H9 (cell line): ENCODE data around the gene VSIG2. TPM values are rescaled to one million over a fixed set of nuclear protein-coding genes. Genes with fewer than 3 reads are reported as not detected.

Experiments used
- DNase-seq: peaks from one replicate; pipeline ENCODE4 v3.0.0-alpha.2; 2017
- H2AFZ ChIP-seq: one replicate; pipeline ENCODE4 v1.6.1; 2013; ENCODE audit warnings: mild to moderate bottlenecking, low read length, control low read depth, moderate library complexity
- H2AK5ac ChIP-seq: 2 replicates; pipeline ENCODE4 v1.6.1; 2013; ENCODE audit warnings: low read length, control low read depth, mixed read lengths; ENCODE audit not compliant: insufficient read length
- H2BK120ac ChIP-seq: one replicate; pipeline ENCODE4 v1.6.1; 2013; ENCODE audit warnings: low read depth, mild to moderate bottlenecking, low read length, control low read depth, inconsistent platforms; ENCODE audit not compliant: poor library complexity, severe bottlenecking
- H2BK12ac ChIP-seq: 2 replicates; pipeline ENCODE4 v1.6.1; 2013; ENCODE audit warnings: low read length, control low read depth, mixed read lengths, low read depth; ENCODE audit not compliant: insufficient read length
- H2BK15ac ChIP-seq: 2 replicates; pipeline ENCODE4 v1.6.1; 2013; ENCODE audit warnings: low read depth, low read length, control low read depth
- H2BK20ac ChIP-seq: one replicate; pipeline ENCODE4 v1.6.1; 2013; ENCODE audit warnings: low read depth, mild to moderate bottlenecking, low read length, control low read depth, inconsistent platforms; ENCODE audit not compliant: poor library complexity, severe bottlenecking
- H2BK5ac ChIP-seq: 2 replicates; pipeline ENCODE4 v1.6.1; 2013; ENCODE audit warnings: low read length, control low read depth, mixed read lengths; ENCODE audit not compliant: insufficient read length
- H3K14ac ChIP-seq: 2 replicates; pipeline ENCODE4 v1.6.1; 2013; ENCODE audit warnings: low read length, control low read depth; ENCODE audit not compliant: insufficient read depth
- H3K18ac ChIP-seq: 2 replicates; pipeline ENCODE4 v1.6.1; 2013; ENCODE audit warnings: low read depth, mild to moderate bottlenecking, mixed read lengths, low read length, control low read depth; ENCODE audit not compliant: insufficient read length
- H3K23ac ChIP-seq: 2 replicates; pipeline ENCODE4 v1.6.1; 2013; ENCODE audit warnings: low read length, control low read depth, mixed read lengths, low read depth; ENCODE audit not compliant: insufficient read length
- H3K23me2 ChIP-seq: 2 replicates; pipeline ENCODE4 v1.6.1; 2013; ENCODE audit warnings: low read depth, mild to moderate bottlenecking, mixed read lengths, low read length, control low read depth; ENCODE audit not compliant: insufficient read length, poor library complexity, severe bottlenecking
- H3K27ac ChIP-seq: 2 replicates; pipeline ENCODE4 v1.5.1; 2013; ENCODE audit warnings: low read length, control low read depth, mixed read lengths, low read depth; ENCODE audit not compliant: insufficient read length
- H3K27me3 ChIP-seq: 2 replicates; pipeline ENCODE4 v1.6.1; 2013; ENCODE audit warnings: low read length, control low read depth, inconsistent platforms; ENCODE audit not compliant: insufficient read depth
- H3K4ac ChIP-seq: 2 replicates; pipeline ENCODE4 v1.6.1; 2013; ENCODE audit warnings: low read depth, mild to moderate bottlenecking, control low read depth, inconsistent platforms, low read length, moderate library complexity
- H3K4me1 ChIP-seq: 2 replicates; pipeline ENCODE4 v1.6.1; 2013; ENCODE audit warnings: low read length, control low read depth, inconsistent platforms; ENCODE audit not compliant: insufficient read depth
- H3K4me2 ChIP-seq: 2 replicates; pipeline ENCODE4 v1.6.1; 2013; ENCODE audit warnings: low read length, control low read depth, mixed read lengths; ENCODE audit not compliant: insufficient read length, insufficient read depth
- H3K56ac ChIP-seq: 2 replicates; pipeline ENCODE4 v1.6.1; 2013; ENCODE audit warnings: low read depth, mild to moderate bottlenecking, mixed read lengths, low read length, control low read depth; ENCODE audit not compliant: insufficient read length
- H3K79me1 ChIP-seq: 2 replicates; pipeline ENCODE4 v1.6.1; 2013; ENCODE audit warnings: low read depth, mild to moderate bottlenecking, moderate library complexity, low read length, control low read depth, inconsistent platforms; ENCODE audit not compliant: insufficient read depth, poor library complexity, severe bottlenecking
- H3K79me2 ChIP-seq: 2 replicates; pipeline ENCODE4 v1.6.1; 2013; ENCODE audit warnings: low read length, control low read depth, inconsistent platforms; ENCODE audit not compliant: insufficient read depth
- H3K9ac ChIP-seq: 2 replicates; pipeline ENCODE4 v1.6.1; 2013; ENCODE audit warnings: low read length, control low read depth, mixed read lengths; ENCODE audit not compliant: insufficient read length; ENCODE audit errors: extremely low read depth
- H3K9me3 ChIP-seq: one replicate; pipeline ENCODE4 v1.6.1; 2013; ENCODE audit warnings: low read depth, low read length, inconsistent platforms; ENCODE audit not compliant: control insufficient read depth
- H3T11ph ChIP-seq: one replicate; pipeline ENCODE4 v1.6.1; 2013; ENCODE audit warnings: mild to moderate bottlenecking, low read length, control low read depth, inconsistent platforms
- H4K20me1 ChIP-seq: one replicate; pipeline ENCODE4 v1.6.1; 2013; ENCODE audit not compliant: control insufficient read depth, insufficient read length, insufficient read depth
- H4K5ac ChIP-seq: 2 replicates; pipeline ENCODE4 v1.6.1; 2013; ENCODE audit warnings: low read depth, mild to moderate bottlenecking, mixed read lengths, low read length, control low read depth; ENCODE audit not compliant: insufficient read length
- H4K8ac ChIP-seq: replicated peaks from 2 replicates; pipeline ENCODE4 v1.6.1; 2013; ENCODE audit warnings: low read length, control low read depth, mixed read lengths, low read depth; ENCODE audit not compliant: insufficient read length
- H4K91ac ChIP-seq: 2 replicates; pipeline ENCODE4 v1.6.1; 2013; ENCODE audit warnings: low read depth, mild to moderate bottlenecking, moderate library complexity, mixed read lengths, low read length, control low read depth; ENCODE audit not compliant: insufficient read length
- H3K27ac Mint-ChIP-seq, 3 experiments: 2 replicates in 2 of 3; 3 replicates in 1 of 3; pipeline ENCODE4 v1.8.0; 2020 to 2021; ENCODE audit warnings: mixed read lengths in 3 of 3, mild to moderate bottlenecking in 1 of 3, moderate library complexity in 1 of 3
- H3K27me3 Mint-ChIP-seq: 2 replicates; pipeline ENCODE4 v1.8.0; 2021; ENCODE audit warnings: low read depth, mild to moderate bottlenecking, moderate library complexity, mixed read lengths
- H3K36me3 Mint-ChIP-seq, 3 experiments: 2 replicates in 2 of 3; 3 replicates in 1 of 3; pipeline ENCODE4 v1.8.0; 2020 to 2021; ENCODE audit warnings: low read depth in 3 of 3, mixed read lengths in 3 of 3; ENCODE audit not compliant: insufficient read depth in 1 of 3
- H3K4me1 Mint-ChIP-seq, 2 experiments: 2 replicates each; pipeline ENCODE4 v1.8.0; 2020; ENCODE audit warnings: mixed read lengths in 2 of 2
- H3K4me3 Mint-ChIP-seq, 2 experiments: 2 replicates in 1 of 2; 3 replicates in 1 of 2; pipeline ENCODE4 v1.8.0; 2020 to 2021; ENCODE audit warnings: mild to moderate bottlenecking in 2 of 2, mixed read lengths in 2 of 2, moderate library complexity in 1 of 2
- H3K9me3 Mint-ChIP-seq, 2 experiments: 2 replicates in 1 of 2; 3 replicates in 1 of 2; pipeline ENCODE4 v1.8.0; 2020; ENCODE audit warnings: mild to moderate bottlenecking in 2 of 2, mixed read lengths in 2 of 2, moderate library complexity in 1 of 2
- CTCF ChIP-seq: fragments of 200-600 bp; sonication (generic); conservative IDR thresholded peaks from 3 replicates; pipeline ENCODE4 v1.8.0; 2021; ENCODE audit warnings: antibody characterized with exemption, mild to moderate bottlenecking
- WGBS: extraction: QIAGEN DNeasy Blood & Tissue Kit; methylation state at CpG from one replicate; pipeline ENCODE4 v1.1.7; 2013; ENCODE audit warnings: missing lambda C conversion rate, low lambda C conversion rate, mixed read lengths; ENCODE audit not compliant: insufficient read length; ENCODE audit errors: extremely low coverage; 5-methylcytosine and 5-hydroxymethylcytosine counted together
- total RNA-seq: library from RNA; stranded (reverse); gene quantifications from 2 replicates; pipeline ENCODE4 v1.2.1, GENCODE V29; 2021

The VSIG2 gene
- total RNA-seq, 1 experiment from 2014 or later: not detected

- no peak for DNase-seq
- Histone ChIP-seq H3K18ac (no peak overlapping the region), H3K23me2 (no peaks in the 10 kb centered on the region), H3K9me3 (no peaks in the 10 kb centered on the region), H3K27me3 (peaks cover 9% of the 10 kb centered on the region), H4K20me1 (no peaks in the 10 kb centered on the region), H3T11ph (no peak overlapping the region), H3K79me1 (no peaks in the 10 kb centered on the region), H3K23ac (no peak overlapping the region), H4K5ac (no peak overlapping the region), H2BK12ac (no peak overlapping the region), H3K79me2 (no peaks in the 10 kb centered on the region), H4K8ac (no peak overlapping the region), H3K4ac (no peak overlapping the region), H2BK5ac (no peak overlapping the region), H3K27ac (no peak overlapping the region), H3K4me1 (0 out of 2 replicates have a peak, but pooled peaks cover under 1% of the 10 kb centered on the region), H4K91ac (no peak overlapping the region), H2BK20ac (no peak overlapping the region), H3K14ac (no peak overlapping the region), H2AK5ac (no peak overlapping the region), H2AFZ (no peak overlapping the region), H3K9ac (no peak overlapping the region), H2BK15ac (no peak overlapping the region), H2BK120ac (no peak overlapping the region), H3K4me2 (no peak overlapping the region), H3K56ac (no peak overlapping the region)
- Mint-ChIP-seq H3K27ac (no peak overlapping the region), H3K36me3 (peaks cover 0 to 4% (median 3%) of the 10 kb centered on the region in 3 experiments; a peak in 4 of 7 replicates), H3K9me3 (peaks cover 6 to 7% of the 10 kb centered on the region in 2 experiments), H3K27me3 (peaks cover 46% of the 10 kb centered on the region), H3K4me3 (no peak overlapping the region), H3K4me1 (peaks cover under 1% of the 10 kb centered on the region in 2 experiments)
- no peak for TF ChIP-seq CTCF
- no CpG with 5 or more reads among the region's 3 CpGs for WGBS
Observed at GRCh38 chr11:124712392-124712791, 39.7 kb downstream of the VSIG2 start.
